HG03520 (cell line): ENCODE measurements around the gene CAMK2D.
A peak's percentile ranks its signal among the peaks of the same experiment; 100 is the strongest.
"Not testable (repeated sequence)": the region's sequence is repeated elsewhere in the genome, so short reads cannot be mapped to it uniquely, and the experiment has no call there.

Source experiments
- ATAC-seq: cut with Tn5 transposase; IDR thresholded peaks from one replicate; pipeline ENCODE4 v1.9.1; 2021; ENCODE audit warnings: mild to moderate bottlenecking, moderate library complexity; ENCODE audit not compliant: unreplicated experiment

The CAMK2D gene

GRCh38 chr4:113763923-113764322 lies 2.4 kb upstream of the CAMK2D start:
- ATAC-seq: not testable (repeated sequence)

DNA sequence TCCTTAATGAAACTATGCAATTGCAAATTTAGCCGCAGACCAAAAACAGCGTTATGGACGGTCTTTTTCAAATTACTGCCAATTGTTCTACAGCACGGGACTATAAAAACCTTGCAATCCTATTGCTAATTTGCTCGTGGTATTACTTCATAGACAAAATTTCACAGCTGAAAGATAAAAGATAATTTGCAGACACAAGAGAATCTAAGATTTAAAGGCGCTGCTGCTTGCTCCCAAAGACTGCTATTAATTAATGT lies 1.4 kb upstream of the CAMK2D start:
- ATAC-seq: no peak

DNA sequence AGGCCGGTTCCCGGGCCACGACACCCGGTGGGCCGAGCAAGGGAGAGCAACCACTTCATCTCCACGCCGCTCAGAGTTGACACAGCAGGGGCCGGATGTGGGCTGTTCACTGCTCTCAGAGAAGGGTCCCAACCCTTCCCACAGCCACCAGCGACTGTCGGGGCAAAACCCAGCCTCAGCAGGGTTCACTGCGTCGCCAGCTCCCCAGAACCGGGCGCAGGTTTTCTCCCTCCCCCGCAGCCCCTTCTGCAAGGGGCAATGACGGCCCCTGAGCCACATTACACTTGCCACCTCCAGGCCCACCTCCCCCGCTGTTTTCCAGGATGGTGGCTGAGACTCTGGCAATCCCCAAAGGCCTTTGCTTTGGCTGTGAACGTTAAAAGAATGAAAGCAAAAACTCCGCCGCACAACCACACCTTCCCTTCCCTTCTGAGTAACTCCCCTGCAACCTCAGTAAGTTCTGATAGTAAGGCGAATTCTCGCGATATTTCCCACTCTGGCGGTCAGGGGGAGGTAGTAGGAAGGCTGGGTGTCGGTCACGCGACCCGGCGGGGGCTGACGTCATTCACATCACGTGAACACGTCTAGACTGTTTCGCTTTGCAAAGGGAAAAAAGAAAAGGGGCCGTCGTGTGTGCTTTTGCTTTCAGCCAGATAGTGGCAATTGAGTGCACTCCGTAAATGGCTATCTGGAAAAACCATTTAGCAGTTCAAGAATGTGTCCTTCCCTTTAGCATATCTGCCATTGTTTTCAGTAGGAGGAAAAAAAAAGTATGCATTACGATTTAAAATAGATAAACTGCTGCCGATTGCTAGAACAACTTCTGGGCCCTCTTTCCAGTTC lies 869 bp upstream of the CAMK2D start:
- ATAC-seq: peak; percentile 57

DNA sequence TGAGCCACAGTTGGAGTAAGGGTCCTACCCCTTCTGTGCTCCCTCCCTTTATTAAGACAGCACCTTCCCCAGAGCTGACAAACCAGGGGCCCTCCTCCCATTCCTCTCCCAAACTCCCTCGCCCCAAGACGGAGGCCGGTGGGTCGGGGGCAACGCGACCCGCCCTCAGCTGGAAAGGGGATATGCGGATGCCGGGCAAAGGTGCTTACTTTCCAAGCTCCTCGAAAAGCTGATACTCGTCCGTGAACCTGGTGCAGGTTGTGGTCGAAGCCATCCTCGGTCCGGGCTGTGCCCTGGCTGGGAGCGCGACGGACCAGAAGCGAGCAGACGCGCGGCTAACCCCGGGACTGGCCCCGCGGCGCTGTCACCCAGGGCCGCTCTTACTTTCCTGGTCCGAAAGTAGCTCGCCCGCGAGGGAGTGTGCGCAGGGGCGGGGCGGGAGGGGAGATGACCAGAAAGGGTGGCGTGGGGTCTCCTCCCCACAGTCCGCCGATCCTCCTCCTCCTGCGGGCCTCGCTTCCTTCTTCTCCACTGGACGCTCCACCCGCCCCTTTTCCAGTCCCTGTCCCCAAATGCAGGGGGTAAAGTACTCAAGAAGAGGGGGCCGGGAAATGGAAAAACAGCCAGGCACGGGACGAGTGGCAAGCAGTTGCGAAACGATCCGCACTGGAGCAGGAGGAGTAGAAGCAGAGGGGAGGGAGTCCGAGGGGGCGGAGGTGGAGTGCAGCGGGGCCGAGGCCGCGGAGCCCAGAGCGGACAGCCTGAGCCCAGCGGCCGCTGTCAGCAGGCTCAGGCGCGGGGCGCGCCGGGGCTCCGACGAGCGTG lies 531 bp downstream of the CAMK2D start:
- ATAC-seq: no peak

GRCh38 chr4:113760094-113760794 lies 1.3 kb downstream of the CAMK2D start:
- no peak for ATAC-seq

- no peak for ATAC-seq
These were observed 1.8 kb downstream of the CAMK2D start for GRCh38 chr4:113759696-113760093.

DNA sequence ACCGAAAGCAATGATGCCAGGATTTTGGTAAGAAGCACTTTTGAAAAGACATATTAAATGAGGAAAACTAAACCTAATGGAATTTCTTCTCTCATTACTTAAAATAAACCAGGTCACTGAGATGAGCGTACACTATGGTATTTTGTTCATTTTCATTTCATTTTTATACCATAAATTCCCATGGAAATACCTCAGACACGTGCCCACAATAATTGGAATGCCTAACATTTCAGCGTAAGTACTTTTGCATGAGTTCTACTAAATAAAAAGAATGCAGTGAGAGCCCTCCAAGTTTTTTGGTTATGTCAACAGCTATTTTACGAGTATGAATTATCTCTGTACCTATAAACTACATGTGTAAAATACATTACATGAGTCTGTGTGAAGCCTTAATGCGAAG lies 3.2 kb downstream of the CAMK2D start:
- ATAC-seq: no peak

- no peak for ATAC-seq
These were observed 4.1 kb downstream of the CAMK2D start for GRCh38 chr4:113757486-113757885.

DNA sequence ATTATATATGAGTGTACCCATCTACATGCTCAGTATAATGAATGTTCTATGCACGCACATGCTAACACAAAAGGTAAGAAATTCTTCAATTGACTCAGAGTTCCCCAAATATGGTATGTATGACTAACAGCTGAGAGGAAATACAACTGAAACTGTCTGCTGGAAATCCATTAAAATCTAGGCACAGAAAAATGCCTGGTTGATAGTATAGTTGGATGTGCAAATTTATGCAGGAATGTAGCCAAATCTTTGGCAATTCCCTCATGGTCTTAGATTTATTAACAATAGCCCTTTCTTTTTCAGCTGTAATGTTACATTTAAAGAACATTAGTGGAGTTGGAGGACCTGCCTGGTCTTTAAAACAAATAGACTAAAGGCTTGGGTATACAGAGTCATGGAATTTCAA lies 5.5 kb downstream of the CAMK2D start:
- peak; percentile 84 for ATAC-seq

GRCh38 chr4:113750734-113751133 lies 10.8 kb downstream of the CAMK2D start:
- no peak for ATAC-seq

DNA sequence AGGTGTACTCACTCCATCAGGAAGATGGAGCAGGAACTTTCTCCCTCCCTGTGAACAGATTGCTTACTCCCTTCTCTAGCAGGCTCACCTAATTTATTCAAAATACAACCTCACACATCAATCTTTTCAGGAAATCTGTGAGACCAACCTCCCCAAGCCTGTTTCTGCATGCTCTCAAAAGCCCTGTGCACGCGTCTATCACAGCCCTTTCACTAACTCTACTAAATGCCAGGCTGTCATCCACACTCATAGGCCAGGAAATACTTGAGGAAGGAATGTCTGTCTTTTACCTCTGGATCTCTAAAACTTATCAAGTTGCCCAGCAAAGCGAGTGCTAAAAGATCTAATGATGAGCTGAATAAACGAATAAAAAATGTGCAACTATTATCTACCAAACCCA lies 11.2 kb downstream of the CAMK2D start:
- ATAC-seq: no peak

DNA sequence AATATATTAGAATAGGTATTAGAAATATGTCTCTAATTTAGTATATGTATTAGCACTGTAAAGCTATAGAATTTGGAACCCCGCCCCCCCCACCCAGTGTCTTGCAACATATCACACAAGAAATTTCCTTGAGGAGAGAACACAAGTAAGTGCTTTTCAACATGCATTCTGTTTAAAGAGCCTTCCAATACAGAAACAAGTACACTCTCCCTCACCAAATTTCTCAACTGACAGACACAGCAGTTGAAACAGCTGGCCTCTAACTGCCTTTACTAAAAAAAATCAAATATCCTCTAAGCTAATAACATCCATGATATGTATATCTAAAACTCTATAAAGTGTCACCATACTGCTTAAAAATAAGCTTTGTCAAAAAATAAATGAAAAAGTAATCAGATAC lies 12.4 kb downstream of the CAMK2D start:
- no peak for ATAC-seq

GRCh38 chr4:113747949-113748348 lies 13.6 kb downstream of the CAMK2D start:
- no peak for ATAC-seq

- no peak for ATAC-seq
These were observed 15.8 kb downstream of the CAMK2D start for GRCh38 chr4:113745711-113746110.

- ATAC-seq: no peak
These were observed 16.8 kb downstream of the CAMK2D start for GRCh38 chr4:113744667-113745240.

- no peak for ATAC-seq
These were observed 17.8 kb downstream of the CAMK2D start for GRCh38 chr4:113743690-113744089.

DNA sequence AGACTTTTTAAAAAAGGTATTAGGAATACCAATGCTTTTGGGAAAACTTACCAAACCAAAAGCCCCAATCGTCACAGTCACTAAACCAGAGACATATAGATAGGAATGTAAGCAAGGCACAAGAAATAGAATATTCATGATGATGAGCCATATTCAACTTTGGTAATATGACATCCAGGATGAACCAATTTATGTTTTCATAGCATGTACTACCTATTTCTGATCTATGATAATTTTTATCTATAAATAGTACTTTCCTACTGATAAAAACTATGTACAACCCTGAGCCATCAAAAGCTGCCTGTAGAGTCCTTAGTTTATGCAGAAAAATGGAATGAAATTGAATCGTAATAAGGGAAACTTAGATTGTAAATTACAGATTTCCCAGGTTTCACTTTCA lies 18.9 kb downstream of the CAMK2D start:
- no peak for ATAC-seq

DNA sequence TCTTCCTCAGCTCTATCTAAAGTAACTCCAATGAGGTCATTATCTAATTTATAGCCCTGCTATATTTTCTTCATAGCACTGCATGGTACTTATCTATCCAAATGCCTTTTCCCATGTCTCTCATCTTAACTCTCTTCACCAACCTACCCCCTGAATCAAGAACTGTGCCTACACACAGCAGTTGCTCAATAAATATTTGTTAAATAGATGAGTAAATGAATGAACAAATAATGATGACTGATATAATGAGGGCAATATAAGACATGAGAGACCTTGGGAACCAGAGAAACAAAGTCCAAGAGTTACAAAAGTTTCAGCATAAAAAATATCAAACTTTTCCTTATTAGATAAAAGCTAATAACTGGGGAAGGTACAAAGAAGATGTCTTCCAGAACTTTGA lies 19.6 kb downstream of the CAMK2D start:
- ATAC-seq: no peak

DNA sequence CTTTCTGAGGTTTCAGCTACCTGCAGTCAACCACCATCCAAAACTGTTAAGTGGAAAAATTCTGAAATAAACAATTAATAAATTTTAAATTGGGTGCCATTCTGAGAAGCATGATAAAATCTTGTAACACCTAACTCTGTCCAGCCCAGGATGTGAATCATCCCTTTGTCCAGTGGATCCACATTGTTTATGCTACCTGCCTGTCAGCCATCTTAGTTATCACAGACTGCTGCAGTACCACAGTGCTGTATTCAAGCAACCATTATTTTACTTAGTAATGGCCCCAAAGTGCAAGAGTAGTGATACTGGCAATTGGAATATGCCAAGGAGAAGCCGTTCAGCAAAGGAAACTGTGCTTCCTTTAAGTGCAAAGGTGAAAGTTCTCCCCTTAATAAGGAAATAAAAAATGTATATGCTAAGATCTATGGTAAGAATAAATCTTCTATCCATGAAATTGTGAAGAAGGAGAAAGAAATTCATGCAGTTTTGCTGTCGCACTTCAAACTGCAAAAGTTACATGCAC lies 20.6 kb downstream of the CAMK2D start:
- no peak for ATAC-seq

GRCh38 chr4:113739197-113739596 lies 22.3 kb downstream of the CAMK2D start:
- ATAC-seq: no peak

DNA sequence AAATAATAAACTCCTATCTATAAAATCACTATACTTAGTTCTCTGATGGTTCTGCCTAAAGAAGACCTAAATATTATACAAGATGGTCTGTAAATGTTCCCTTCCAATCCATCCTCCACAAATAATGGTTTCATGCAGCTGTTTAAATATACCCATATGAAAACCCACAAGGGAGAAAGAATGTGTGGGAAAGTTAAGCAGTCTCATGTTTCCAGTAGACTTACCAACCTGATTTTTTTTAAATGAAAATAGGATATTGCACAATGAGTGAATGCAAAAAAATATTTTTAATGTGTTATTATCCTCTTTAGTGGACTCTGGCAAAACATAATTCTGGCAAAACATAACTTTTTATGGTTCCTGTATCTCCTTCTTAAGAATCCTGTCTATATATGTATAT lies 23.3 kb downstream of the CAMK2D start:
- ATAC-seq: no peak
